ACHN (cell line): ENCODE measurements around the gene ADAMTSL5.
"Not testable (repeated sequence)": the region's sequence is repeated elsewhere in the genome, so short reads cannot be mapped to it uniquely, and the experiment has no call there.

Experiments
- DNase-seq: peaks from one replicate; pipeline ENCODE4 v3.0.0-alpha.2; 2015
- in situ Hi-C: cut with HindIII; loops from 2 replicates; pipeline ENCODE4 v1.10.0; 2017; ENCODE audit warnings: low sequenced_read_pairs, low pct_ligation_motif_present, low pct_unique_long_range_greater_than_20kb

ADAMTSL5 gene

GRCh38 chr19:1503089-1503924, 9.5 kb downstream of the ADAMTSL5 start:
- peak; percentile 43 for DNase-seq

DNA sequence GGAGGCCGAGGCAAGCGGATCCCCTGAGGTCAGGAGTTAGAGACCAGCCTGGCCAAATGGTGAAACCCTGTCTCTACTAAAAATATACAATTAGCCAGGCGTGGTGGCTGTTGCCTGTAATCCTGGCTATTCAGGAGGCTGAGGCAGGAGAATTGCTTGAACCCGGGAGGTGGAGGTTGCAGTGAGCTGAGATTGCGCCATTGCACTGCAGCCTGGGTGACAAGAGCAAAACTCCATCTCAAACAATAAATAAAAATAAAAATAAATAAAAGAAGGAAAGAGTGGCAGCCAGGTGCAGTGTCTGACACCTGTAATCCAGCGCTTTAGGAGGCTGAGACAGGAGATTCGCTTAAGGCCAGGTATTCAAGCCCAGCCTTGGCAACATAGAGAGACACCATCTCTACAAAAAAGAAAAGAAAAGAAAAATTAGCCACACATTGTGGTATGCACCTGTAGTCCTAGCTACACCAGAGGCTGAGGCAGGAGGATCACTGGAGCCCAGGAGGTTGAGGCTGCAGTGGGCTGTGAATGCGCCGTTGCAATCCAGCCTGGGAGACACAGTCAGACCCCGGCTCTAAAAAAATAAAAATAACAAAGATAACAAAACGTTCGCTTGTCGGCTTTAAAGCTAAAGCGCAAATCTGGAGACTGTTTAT, 10.3 kb downstream of the ADAMTSL5 start:
- DNase-seq, result no peak
- in situ Hi-C loops, result no loop called here

More at GRCh38 chr19:1503089-1503924, 9.5 kb downstream of the ADAMTSL5 start:
- in situ Hi-C loops, result no loop called here

DNA sequence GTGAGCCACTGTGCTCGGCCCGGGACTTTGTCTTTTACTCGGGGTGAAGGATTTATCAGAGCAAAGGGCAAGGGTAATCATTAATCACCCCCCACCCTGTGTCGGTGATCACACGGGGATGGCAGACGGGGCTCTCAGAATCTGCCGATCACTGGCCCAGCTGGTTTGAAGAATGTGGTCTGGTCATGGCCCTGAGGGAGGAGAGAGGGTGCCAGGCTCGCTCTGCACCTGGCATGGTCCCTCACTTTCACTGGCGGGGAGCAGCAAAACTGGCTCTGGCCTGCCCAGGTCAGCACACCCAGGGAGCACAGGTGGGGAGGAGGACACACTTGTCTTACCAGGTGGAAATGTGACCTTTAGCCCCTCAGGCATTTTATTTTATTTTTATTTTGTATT, 11.6 kb downstream of the ADAMTSL5 start:
- peak; percentile 66 for DNase-seq

GRCh38 chr19:1499231-1499630, 13.6 kb downstream of the ADAMTSL5 start:
- in situ Hi-C loops, result not testable (repeated sequence)

More for the DNA sequence above, 11.6 kb downstream of the ADAMTSL5 start:
- in situ Hi-C loops, result no loop called here

DNA sequence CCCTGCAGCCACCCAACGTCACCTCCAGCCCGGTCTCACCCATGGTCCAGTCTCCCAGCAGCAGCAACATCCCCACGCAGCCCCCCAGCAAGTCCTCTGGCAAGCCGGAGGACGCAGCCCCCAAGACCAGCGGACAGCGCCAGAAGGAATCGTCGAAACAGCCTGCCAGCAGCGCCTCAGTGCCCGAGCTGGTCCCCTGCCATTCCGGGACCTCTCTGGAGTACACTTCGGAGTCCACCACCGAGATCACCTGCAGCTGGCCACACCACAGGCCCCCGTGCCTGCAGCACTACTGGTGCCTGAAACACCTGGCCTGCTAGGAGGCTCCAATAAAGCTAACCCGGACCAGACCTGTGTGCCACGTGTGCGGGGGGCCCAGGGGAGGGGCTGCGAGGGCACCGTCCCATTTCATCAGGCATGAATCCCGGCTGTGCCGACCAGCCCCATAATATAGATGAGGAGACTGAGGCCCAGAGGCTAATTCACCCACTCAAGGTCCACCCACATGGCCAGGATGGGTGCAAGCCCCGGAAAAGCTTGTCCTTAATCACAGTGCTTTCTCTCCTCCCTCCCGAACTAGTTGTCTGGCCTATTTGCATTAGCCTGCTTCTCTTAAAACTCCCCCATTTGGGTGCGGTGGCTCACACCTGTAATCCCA, 15.1 kb downstream of the ADAMTSL5 start:
- in situ Hi-C loops, result no loop called here
- no peak for DNase-seq

More at GRCh38 chr19:1499231-1499630, 13.6 kb downstream of the ADAMTSL5 start:
- not testable (repeated sequence) for DNase-seq

GRCh38 chr19:1496714-1497577, 15.9 kb downstream of the ADAMTSL5 start:
- in situ Hi-C loops, result no loop called here
- DNase-seq, result no peak

DNA sequence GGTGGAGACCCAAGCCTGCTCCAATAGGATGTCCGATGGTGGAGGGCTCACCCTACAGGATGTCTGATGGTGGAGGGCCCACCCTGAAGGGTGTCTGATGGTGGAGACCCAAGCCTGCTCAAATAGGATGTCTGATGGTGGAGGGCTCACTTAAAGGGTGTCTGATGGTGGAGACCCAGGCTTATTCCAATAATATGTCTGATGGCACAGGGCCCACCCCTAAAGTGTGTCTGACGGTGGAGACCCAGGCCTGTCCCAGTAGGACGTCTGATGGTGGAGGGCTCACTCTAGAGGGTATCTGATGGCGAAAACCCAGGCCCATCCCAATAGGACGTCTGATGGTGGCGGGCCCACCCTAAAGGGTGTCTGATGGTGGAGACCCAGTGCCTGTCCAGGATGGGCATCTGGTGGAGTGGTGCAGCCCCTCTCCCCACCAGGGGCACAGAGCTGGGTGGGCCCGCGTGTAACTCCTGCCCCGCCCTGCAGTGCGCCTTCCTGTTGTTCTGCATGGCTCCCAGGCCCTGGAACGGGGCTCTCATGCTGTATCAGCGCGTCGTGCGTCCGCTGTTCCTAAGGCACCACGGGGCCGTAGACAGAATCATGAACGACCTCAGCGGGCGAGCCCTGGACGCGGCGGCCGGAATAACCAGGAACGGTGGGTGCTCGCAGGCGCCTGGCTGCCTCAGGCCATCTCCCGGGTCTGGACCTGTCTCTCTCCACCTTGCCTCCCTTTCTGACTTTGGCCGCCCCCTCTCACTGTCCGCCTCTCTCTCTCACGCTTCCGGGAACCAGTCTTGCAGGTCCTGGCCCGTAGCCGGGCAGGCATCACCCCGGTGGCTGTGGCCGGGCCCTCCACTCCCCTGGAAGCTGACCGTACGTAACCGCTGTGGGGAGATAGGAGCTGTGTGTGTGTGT, 16.8 kb downstream of the ADAMTSL5 start:
- in situ Hi-C loops, result no loop called here
- no peak for DNase-seq

- DNase-seq, result no peak
- in situ Hi-C loops, result no loop called here
Measured at GRCh38 chr19:1495051-1495798, 17.6 kb downstream of the ADAMTSL5 start.

- no peak for DNase-seq
- in situ Hi-C loops, result no loop called here
Measured at GRCh38 chr19:1494115-1494815, 18.6 kb downstream of the ADAMTSL5 start.

- in situ Hi-C loops, result no loop called here
- DNase-seq, result peak; percentile 31
Measured at GRCh38 chr19:1492474-1493006, 20.3 kb downstream of the ADAMTSL5 start.

GRCh38 chr19:1491849-1492170, 21.0 kb downstream of the ADAMTSL5 start:
- no peak for DNase-seq
- in situ Hi-C loops, result no loop called here

GRCh38 chr19:1491114-1491848, 21.5 kb downstream of the ADAMTSL5 start, which contains the start of gene REEP6:
REEP6 (plus strand) TSS chr19:1491181; CDS start chr19:1491270, 89 bp downstream.
- no peak for DNase-seq
- in situ Hi-C loops, result no loop called here

DNA sequence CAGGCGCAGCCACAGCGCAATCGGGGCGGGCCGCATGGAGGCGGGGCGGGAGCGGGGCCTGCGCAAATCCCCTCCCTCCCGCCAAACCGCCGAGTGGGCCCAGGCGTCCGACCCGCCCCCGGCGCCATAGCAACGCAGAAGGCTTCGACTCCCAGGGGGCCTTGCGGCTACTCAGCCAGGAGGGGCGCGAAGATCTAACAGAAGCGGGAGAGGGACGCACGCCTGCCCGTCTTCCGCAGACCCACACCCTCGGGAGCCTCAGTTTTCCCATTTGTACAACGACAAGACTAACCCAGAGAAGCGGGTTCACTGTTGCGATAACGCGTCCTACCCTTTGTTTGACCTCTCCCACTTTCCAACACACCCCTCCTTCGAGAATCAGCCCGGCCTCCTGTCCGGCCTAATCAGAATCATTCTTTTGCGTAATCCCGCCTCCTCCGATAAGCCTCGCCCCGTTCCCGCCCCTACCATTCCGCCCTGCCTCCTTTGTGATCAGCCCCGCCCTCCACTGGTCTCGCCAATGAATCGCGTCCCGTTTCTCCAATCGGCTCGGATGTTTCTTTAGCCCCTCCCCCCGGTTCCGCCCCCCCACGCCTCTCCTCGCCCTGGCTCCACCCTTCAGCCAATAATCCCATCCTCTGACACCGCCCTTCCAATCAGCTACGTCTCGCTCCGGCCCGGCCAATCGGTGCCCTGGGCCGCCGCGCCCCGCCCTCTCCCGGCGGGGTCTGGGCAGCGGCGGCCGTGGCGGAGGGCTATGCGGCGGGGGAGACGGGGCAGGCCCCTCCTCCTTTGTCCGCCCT, 22.3 kb downstream of the ADAMTSL5 start, which contains the start of gene PCSK4:
TSS of gene PCSK4 (minus strand) at position 40 of the 803 bp plus-strand sequence. CDS start at position 36, 4 bp downstream.
- in situ Hi-C loops, result no loop called here
- DNase-seq, result peak; percentile 94

DNA sequence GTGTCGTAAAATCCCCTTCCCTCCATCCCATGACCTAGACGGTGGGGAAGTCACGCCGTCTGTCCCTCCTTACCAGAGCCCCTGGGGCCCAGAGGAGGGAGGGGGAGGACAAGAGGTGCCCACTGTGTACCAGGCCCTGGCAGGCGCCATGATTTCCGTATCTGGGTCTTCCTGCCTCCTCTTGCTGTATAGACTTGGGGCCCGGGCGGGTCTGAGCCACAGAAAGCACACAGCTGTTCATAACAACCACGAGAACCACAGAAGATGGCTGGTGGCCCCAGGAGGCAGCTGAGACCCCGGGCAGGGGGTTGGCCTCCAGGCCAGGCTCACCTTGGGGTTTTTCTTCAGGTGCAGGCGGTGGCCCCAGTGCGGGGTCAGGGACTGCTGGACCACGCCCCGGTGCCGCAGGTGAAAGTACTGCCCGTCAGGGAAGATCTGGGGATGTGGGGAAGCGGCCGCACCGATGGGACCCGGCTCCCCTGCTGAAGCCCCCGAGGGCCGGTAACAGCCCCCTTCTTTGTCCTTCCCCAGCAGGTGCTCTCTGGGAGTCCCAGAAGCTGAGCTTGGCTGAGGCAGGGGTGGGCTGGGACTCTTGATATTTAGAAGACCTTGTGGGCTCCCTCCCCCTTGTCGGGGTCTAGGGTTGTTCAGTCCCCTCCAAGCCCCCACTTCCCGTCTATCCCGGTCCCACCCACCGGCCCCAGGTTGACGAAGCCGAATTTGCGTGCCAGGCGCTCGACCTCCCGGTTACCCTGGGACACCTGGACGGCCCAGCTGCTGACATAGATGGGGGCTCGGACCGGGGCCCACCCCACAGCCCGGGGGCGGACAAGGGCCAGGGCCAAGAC, 23.1 kb downstream of the ADAMTSL5 start:
- DNase-seq, result no peak
- in situ Hi-C loops, result no loop called here
